GM13977 (cell line): ENCODE results near the gene BMP2K.

Experiments
- DNase-seq: peaks from one replicate; pipeline ENCODE4 v3.0.0; 2012; ENCODE audit warnings: low spot score
- in situ Hi-C: fragments of 300-500 bp; cut with MboI; formaldehyde crosslinking; loops from one replicate; pipeline ENCODE4 v1.12.0; 2022; ENCODE audit warnings: low sequenced_read_pairs, low pct_unique_long_range_greater_than_20kb, mixed read lengths, inconsistent platforms; ENCODE audit not compliant: unreplicated experiment
- TF ChIP-seq, protein P1 (sequence below): IDR thresholded peaks from 2 replicates; pipeline ENCODE4 v1.5.1; 2012; ENCODE audit warnings: mild to moderate bottlenecking, control low read depth; ENCODE audit not compliant: insufficient read depth; ENCODE audit errors: extremely low read depth, missing control alignments

BMP2K gene

DNA sequence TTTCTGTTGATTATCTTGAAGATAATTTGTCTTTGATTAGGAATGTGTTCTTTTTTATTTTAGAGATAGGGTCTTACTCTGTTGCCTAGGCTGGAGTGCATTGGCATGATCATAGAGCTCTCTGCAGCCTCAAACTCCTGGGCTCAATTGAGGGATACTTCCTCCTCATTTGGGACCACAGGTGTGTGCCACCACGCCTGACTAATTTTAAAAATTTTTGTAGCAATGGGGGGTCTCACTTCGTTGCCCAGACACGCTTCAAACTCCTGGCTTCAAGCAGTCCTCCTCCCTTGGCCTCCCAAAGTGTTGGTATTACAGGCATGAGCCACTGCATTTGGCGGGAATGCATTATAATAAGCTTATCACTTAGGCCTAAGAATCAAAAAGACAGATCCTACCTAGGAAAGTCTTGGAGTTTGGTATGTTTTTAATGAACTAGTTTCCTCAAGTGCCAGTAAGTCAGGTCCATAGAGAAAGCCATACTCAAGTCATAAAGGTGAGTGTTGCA, 21.7 kb downstream of the BMP2K start:
- TF ChIP-seq, protein P1, sequence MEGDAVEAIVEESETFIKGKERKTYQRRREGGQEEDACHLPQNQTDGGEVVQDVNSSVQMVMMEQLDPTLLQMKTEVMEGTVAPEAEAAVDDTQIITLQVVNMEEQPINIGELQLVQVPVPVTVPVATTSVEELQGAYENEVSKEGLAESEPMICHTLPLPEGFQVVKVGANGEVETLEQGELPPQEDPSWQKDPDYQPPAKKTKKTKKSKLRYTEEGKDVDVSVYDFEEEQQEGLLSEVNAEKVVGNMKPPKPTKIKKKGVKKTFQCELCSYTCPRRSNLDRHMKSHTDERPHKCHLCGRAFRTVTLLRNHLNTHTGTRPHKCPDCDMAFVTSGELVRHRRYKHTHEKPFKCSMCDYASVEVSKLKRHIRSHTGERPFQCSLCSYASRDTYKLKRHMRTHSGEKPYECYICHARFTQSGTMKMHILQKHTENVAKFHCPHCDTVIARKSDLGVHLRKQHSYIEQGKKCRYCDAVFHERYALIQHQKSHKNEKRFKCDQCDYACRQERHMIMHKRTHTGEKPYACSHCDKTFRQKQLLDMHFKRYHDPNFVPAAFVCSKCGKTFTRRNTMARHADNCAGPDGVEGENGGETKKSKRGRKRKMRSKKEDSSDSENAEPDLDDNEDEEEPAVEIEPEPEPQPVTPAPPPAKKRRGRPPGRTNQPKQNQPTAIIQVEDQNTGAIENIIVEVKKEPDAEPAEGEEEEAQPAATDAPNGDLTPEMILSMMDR: no peak
- DNase-seq: no peak
- in situ Hi-C loops: no loop called here

DNA sequence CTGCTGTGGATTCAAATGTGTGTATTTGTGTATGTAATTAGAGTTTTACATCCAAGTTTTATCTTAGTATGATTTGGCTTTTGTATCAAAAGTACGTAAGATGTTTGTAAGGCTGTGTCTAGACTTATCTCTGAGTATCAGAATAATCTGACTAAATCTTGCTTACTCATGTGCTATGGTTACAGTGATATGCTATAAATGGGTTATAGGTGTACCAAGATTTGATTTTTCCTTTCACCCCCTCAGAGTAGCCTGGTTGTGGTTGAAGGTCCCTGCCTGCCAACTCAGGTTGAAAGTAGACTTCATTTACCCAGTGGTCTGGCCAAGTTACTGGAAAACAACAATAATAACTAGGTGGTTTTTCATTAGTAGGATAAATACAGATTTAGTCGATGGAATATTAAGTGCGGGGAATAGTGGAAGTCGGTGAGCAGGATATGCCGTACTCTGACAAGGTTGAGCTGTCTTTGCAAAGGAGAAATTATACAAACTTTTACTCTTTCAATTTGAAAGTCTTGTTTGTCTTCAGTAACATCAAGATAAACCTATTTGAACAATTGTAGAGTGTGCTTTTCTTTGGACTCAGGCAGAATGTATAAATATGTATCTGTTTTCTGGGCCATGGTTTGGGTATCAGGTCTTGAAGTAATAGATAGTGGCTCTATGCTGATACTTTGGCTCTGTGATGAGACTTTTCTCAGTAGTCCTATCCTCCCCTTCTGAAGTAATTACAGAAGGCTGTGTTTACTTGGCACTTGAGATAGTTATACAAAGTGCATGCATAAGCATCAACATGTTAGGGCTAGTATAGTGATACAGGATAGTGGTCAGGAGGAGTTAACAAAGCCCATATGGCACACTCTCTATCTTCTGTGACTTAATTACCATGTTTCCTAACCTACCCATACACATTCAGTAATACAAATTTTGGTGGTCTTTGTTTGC, 23.7 kb downstream of the BMP2K start:
- in situ Hi-C loops: no loop called here
- TF ChIP-seq, protein P1: no peak
- no peak for DNase-seq

DNA sequence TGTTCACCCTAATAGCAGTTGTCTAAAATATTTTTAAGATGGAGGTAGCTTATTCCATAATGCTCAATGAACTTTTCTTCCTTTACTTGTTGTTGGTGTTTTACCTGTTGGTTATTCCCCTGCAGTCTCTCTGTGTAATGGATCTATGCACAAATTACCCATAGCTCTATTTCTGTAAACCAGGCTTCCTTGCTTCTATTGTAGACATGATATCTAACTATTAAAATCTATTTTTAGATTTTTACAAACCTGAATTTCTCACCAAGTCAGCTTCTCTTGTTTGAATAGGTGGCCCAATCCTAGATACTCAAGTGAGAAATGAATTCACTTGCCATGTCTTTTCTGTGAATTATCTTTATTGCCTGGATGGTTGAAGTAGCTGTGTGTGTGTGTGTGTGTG, 24.8 kb downstream of the BMP2K start:
- TF ChIP-seq, protein P1: no peak
- no peak for DNase-seq
- in situ Hi-C loops: no loop called here

DNA sequence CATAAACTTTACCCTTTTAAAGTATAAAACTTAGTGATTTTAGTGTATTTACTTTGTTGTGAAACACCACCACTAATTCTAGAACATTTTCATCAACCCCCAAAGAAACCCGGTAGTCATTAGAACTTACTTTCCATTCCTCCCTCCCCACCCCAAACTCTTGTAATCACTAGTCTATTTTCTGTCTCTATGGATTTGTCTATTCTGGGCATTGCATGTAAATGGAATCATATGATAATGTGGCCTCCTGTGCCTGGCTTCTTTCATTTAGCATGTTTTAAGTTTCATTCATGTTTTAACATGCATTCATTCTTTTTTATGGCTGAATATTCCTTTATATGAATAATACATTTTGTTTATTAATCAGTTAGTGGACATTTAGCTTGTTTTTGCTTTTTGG, 27.8 kb downstream of the BMP2K start:
- DNase-seq: no peak
- in situ Hi-C loops: no loop called here
- TF ChIP-seq, protein P1: no peak

DNA sequence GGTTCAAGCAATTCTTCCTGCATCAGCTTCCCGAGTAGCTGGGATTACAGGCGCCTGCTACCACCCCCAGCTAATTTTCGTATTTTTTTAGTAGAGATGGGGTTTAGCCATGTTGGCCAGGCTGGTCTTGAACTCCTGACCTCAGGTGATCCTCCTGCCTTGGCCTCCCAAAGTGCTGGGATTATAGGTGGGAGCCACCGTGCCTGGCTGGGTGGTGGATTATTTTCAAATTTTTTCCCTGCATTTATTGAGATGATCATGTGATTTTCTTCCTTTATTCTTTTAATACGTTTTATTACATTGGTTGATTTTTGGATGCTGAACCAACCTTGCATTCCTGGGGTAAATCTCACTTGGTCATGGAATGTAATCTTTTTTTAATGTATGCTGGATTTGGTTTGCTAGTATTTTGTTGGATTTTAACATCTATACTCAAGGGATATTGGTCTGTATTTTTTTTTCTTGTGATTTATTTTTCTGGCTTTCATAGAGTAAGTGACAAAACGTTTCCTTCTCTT, 30.9 kb downstream of the BMP2K start:
- DNase-seq: no peak
- in situ Hi-C loops: no loop called here
- TF ChIP-seq, protein P1: no peak

DNA sequence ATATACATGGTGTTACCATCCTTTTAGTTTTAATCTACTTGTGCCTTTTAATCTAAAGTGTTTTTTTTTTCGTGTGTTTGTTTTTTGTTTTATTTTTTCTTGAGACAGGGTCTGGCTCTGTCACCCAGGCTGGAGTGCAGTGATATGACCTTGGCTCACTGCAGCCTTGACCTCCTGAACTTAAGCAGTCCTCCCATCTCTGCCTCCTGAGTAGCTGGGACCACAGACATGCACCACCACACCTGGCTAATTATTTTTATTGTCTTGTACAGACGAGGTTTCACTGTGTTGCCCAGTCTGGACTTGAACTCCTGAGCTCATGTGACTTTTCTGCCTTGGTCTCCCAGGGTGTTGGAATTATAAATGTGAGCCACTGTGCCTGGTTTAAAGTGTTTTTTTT, 33.1 kb downstream of the BMP2K start:
- in situ Hi-C loops: no loop called here
- TF ChIP-seq, protein P1: no peak
- no peak for DNase-seq
